ENCODE results near the gene RIOX2. TPM values are rescaled to one million over a fixed set of nuclear protein-coding genes. Genes with fewer than 3 reads are reported as not detected.

RIOX2 gene
- total and polyA plus RNA-seq, 2 of the 13 experiments (the other 11 are each of a cell fraction or from before 2014, with no cell fraction given) = 19.9 to 43.3 TPM

- no TSS peak for BruUV-seq (replicated peaks)
- ChIA-PET CTCF (ENCODE audit: low intra/inter-chr PET ratio, low total read pairs) (no interaction called here), POLR2A (no interaction called here)
- H3K9ac ChIP-seq (ENCODE audit: insufficient read depth, low read depth, low read length) = no peak overlapping the region
- FAIRE-seq (no peak), ATAC-seq (peak; percentile 72), DNase-seq (ENCODE audit: low spot score) (peak; percentile 26)
- no peak overlapping the region for H3K27ac ChIP-seq (ENCODE audit: extremely low read length, insufficient read depth, low read length)
- H4K20me1 ChIP-seq (ENCODE audit: insufficient read depth, low read length) = no peaks in the 10 kb centered on the region
- no peaks in the 10 kb centered on the region for H3K79me2 ChIP-seq (ENCODE audit: insufficient read depth, low read length)
- TF ChIP-seq GATAD1 (CRISPR knock-in tag; IDR thresholded peaks at IDR 0.05) = no peak
- peak; percentile 54 for TF ChIP-seq CTCF (CRISPR knock-in tag; IDR thresholded peaks at IDR 0.05)
- TF ChIP-seq RAD21 (CRISPR knock-in tag; IDR thresholded peaks at IDR 0.05) = no peak
- TF ChIP-seq POLR2AphosphoS5 (IDR thresholded peaks at IDR 0.05; ENCODE audit: low read depth, low read length) = peak; percentile 2; the same call in 1 of the 2 replicates
- peak; percentile 51 for TF ChIP-seq STAG1 (CRISPR knock-in tag; IDR thresholded peaks at IDR 0.05)
- TF ChIP-seq KLF12 (CRISPR knock-in tag; IDR thresholded peaks at IDR 0.05; ENCODE audit: borderline replicate concordance) = no peak
- no peaks in the 10 kb centered on the region for H3K27me3 ChIP-seq (ENCODE audit: control insufficient read depth in 1 of 2, insufficient read depth in 2 of 2, low read length in 2 of 2)
- in situ Hi-C loops (cut with HindIII; ENCODE audit: extremely low pct_ligation_motif_present, low pct_unique_long_range_greater_than_20kb) = no loop called here
- no peaks in the 10 kb centered on the region for H3K4me1 ChIP-seq (ENCODE audit: insufficient read depth, low read length)
- WGBS (ENCODE audit: low lambda C conversion rate) = 86% methylated on average over 1 of the region's 1 CpG
- intact Hi-C loops (cut with micrococcal nuclease; ENCODE audit: unreplicated experiment) = loop anchor here (2.0 kb wide), 1 partner anchor 83 kb away; no protein-coding TSS in a partner anchor
- H3K4me2 ChIP-seq (ENCODE audit: low read depth, low read length) = no peak overlapping the region
- H3K9me3 ChIP-seq (ENCODE audit: low read length) = no peaks in the 10 kb centered on the region
- H3K36me3 ChIP-seq (replicated peaks in 1 of 2; ENCODE audit: control insufficient read depth in 1 of 2, insufficient read depth in 2 of 2, low read length in 2 of 2) = peaks cover 3 to 27% of the 10 kb centered on the region in 2 experiments; a peak in 4 of 5 replicates
- H3K4me3 ChIP-seq (replicated peaks in 1 of 3; ENCODE audit: insufficient read depth in 1 of 3, low read depth in 2 of 3, low read length in 3 of 3) = no peak overlapping the region
- H2AFZ ChIP-seq (ENCODE audit: low read length) = no peak overlapping the region
Observed at GRCh38 chr3:97940034-97940433, 32.2 kb downstream of the RIOX2 start.

- Histone ChIP-seq H3K27ac (ENCODE audit: extremely low read length, insufficient read depth, low read length) (no peak overlapping the region), H3K9me3 (ENCODE audit: low read length) (no peaks in the 10 kb centered on the region), H3K4me3 (replicated peaks in 1 of 3; ENCODE audit: insufficient read depth in 1 of 3, low read depth in 2 of 3, low read length in 3 of 3) (no peak overlapping the region), H2AFZ (ENCODE audit: low read length) (no peak overlapping the region), H3K9ac (ENCODE audit: insufficient read depth, low read depth, low read length) (no peak overlapping the region), H3K4me2 (ENCODE audit: low read depth, low read length) (no peak overlapping the region), H3K27me3 (ENCODE audit: control insufficient read depth in 1 of 2, insufficient read depth in 2 of 2, low read length in 2 of 2) (no peaks in the 10 kb centered on the region), H3K36me3 (replicated peaks in 1 of 2; ENCODE audit: control insufficient read depth in 1 of 2, insufficient read depth in 2 of 2, low read length in 2 of 2) (peaks cover 3 to 23% of the 10 kb centered on the region in 2 experiments; a peak in 4 of 5 replicates), H3K4me1 (ENCODE audit: insufficient read depth, low read length) (no peaks in the 10 kb centered on the region), H3K79me2 (ENCODE audit: insufficient read depth, low read length) (no peaks in the 10 kb centered on the region), H4K20me1 (ENCODE audit: insufficient read depth, low read length) (no peaks in the 10 kb centered on the region)
- WGBS (ENCODE audit: low lambda C conversion rate) = 97% methylated on average over 2 of the region's 2 CpGs
- DNase-seq (ENCODE audit: low spot score) (no peak), ATAC-seq (no peak), FAIRE-seq (no peak)
- TF ChIP-seq POLR2AphosphoS5 (IDR thresholded peaks at IDR 0.05; ENCODE audit: low read depth, low read length) (0 out of 2 replicates have a peak, but pooled peaks have one; percentile 2), ZBTB21 (CRISPR knock-in tag; IDR thresholded peaks at IDR 0.05) (no peak)
- POLR2A ChIA-PET = no interaction called here
- in situ Hi-C loops (cut with HindIII; ENCODE audit: extremely low pct_ligation_motif_present, low pct_unique_long_range_greater_than_20kb) (no loop called here), intact Hi-C loops (cut with micrococcal nuclease; ENCODE audit: unreplicated experiment) (no loop called here)
- no TSS peak for BruUV-seq (replicated peaks)
- CTCF ChIA-PET (ENCODE audit: low intra/inter-chr PET ratio, low total read pairs) = no interaction called here
Observed at GRCh38 chr3:97939401-97939800, 32.8 kb downstream of the RIOX2 start.

Data from HepG2 (cell line).